Neural cell (in vitro differentiated cells): ENCODE results near the gene CKAP4. TPM values are rescaled to one million over a fixed set of nuclear protein-coding genes. Genes with fewer than 3 reads are reported as not detected.

Experiments used
- H2AFZ ChIP-seq: fragments of 200-600, 300-800 bp; sonication (generic), shearing (Covaris generic); 2 replicates; pipeline ENCODE4 v1.6.0; 2014; ENCODE audit warnings: low read depth, mild to moderate bottlenecking, antibody characterized with exemption, low read length, moderate library complexity
- H3F3A ChIP-seq: fragments of 200-600 bp; shearing (Covaris generic); 2 replicates; pipeline ENCODE4 v1.6.1; 2016; ENCODE audit warnings: mild to moderate bottlenecking, moderate library complexity, mixed read lengths, antibody characterized with exemption, low read length; ENCODE audit not compliant: insufficient read depth, poor library complexity, severe bottlenecking
- H3K27ac ChIP-seq: fragments of 200-600, 300-800 bp; sonication (generic), shearing (Covaris generic); 2 replicates; pipeline ENCODE4 v1.5.1; 2014; ENCODE audit warnings: mild to moderate bottlenecking, low read length, moderate library complexity
- H3K27me3 ChIP-seq: fragments of 300-800, 200-600 bp; sonication (generic), shearing (Covaris generic); 2 replicates; pipeline ENCODE4 v1.6.0; 2014; ENCODE audit warnings: mild to moderate bottlenecking, low read depth, low read length, moderate library complexity; ENCODE audit not compliant: insufficient read depth
- H3K36me3 ChIP-seq: fragments of 300-800, 200-600 bp; sonication (generic), shearing (Covaris generic); 2 replicates; pipeline ENCODE4 v1.5.1; 2014; ENCODE audit warnings: mild to moderate bottlenecking, antibody characterized with exemption, low read length, moderate library complexity; ENCODE audit not compliant: insufficient read depth
- H3K4me2 ChIP-seq: fragments of 300-800, 200-600 bp; sonication (generic), shearing (Covaris generic); 2 replicates; pipeline ENCODE4 v1.6.0; 2014; ENCODE audit warnings: mild to moderate bottlenecking, low read length
- H3K4me3 ChIP-seq: fragments of 300-800, 200-600 bp; sonication (generic), shearing (Covaris generic); 2 replicates; pipeline ENCODE4 v1.5.1; 2014; ENCODE audit warnings: mild to moderate bottlenecking, low read length, moderate library complexity
- H3K79me2 ChIP-seq: fragments of 200-600 bp; shearing (Covaris generic); replicated peaks from 2 replicates; pipeline ENCODE4 v1.6.0; 2014; ENCODE audit warnings: mild to moderate bottlenecking, low read length, moderate library complexity; ENCODE audit not compliant: insufficient read depth
- H3K9ac ChIP-seq: fragments of 300-800, 200-600 bp; sonication (generic), shearing (Covaris generic); 2 replicates; pipeline ENCODE4 v1.6.1; 2016; ENCODE audit warnings: mild to moderate bottlenecking, low read length, mixed read lengths
- H3K9me2 ChIP-seq: fragments of 200-600 bp; shearing (Covaris generic); 2 replicates; pipeline ENCODE4 v1.6.1; 2016; ENCODE audit warnings: mild to moderate bottlenecking, low read length, mixed read lengths; ENCODE audit not compliant: insufficient read depth
- H3K9me3 ChIP-seq: fragments of 200-600, 300-800 bp; sonication (generic), shearing (Covaris generic); 2 replicates; pipeline ENCODE4 v1.6.1; 2016; ENCODE audit warnings: mild to moderate bottlenecking, mixed run types, low read length, moderate library complexity, mixed read lengths
- H4K20me1 ChIP-seq: fragments of 200-600 bp; shearing (Covaris generic); 2 replicates; pipeline ENCODE4 v1.6.1; 2016; ENCODE audit warnings: mild to moderate bottlenecking, mixed run types; ENCODE audit not compliant: insufficient read depth
- EP300 ChIP-seq: fragments of 450-650 bp; conservative IDR thresholded peaks from 2 replicates; pipeline ENCODE4 v1.6.1; 2014; ENCODE audit warnings: antibody characterized with exemption, mild to moderate bottlenecking, moderate library complexity; ENCODE audit not compliant: poor library complexity, severe bottlenecking
- EZH2 ChIP-seq: fragments of 200-600, 300-800 bp; shearing (Covaris generic), sonication (generic); IDR thresholded peaks from 2 replicates; pipeline ENCODE4 v1.6.1; 2014; ENCODE audit warnings: antibody characterized with exemption, low read length, borderline replicate concordance, mild to moderate bottlenecking; ENCODE audit not compliant: insufficient read depth, poor library complexity, severe bottlenecking
- MXI1 ChIP-seq: fragments of 450-650 bp; conservative IDR thresholded peaks from 2 replicates; pipeline ENCODE4 v1.6.1; 2014; ENCODE audit warnings: antibody characterized with exemption, mild to moderate bottlenecking; ENCODE audit not compliant: poor library complexity, severe bottlenecking
- POLR2AphosphoS5 ChIP-seq: IDR thresholded peaks from 2 replicates; pipeline ENCODE4 v1.6.1; 2012
- RAD21 ChIP-seq: fragments of 450-650 bp; conservative IDR thresholded peaks from 2 replicates; pipeline ENCODE4 v1.6.1; 2014; ENCODE audit warnings: antibody characterized with exemption, mild to moderate bottlenecking, moderate library complexity
- SMC3 ChIP-seq: fragments of 450-650 bp; conservative IDR thresholded peaks from 2 replicates; pipeline ENCODE4 v1.6.1; 2014; ENCODE audit warnings: antibody characterized with exemption, mild to moderate bottlenecking, moderate library complexity; ENCODE audit not compliant: poor library complexity
- TAF1 ChIP-seq: IDR thresholded peaks from 2 replicates; pipeline ENCODE4 v1.6.1; 2012; ENCODE audit warnings: low read depth
- polyA plus RNA-seq: library from polyadenylated mRNA; depleted of rRNA; stranded (reverse); fragments of >200 nt; gene quantifications from 2 replicates; pipeline ENCODE4 v1.2.3, GENCODE V29; 2014
- TF ChIP-seq, protein P1 (sequence below): fragments of 450-650 bp; IDR thresholded peaks from 2 replicates; pipeline ENCODE4 v1.5.1; 2014; ENCODE audit warnings: antibody characterized with exemption, mild to moderate bottlenecking, moderate library complexity; ENCODE audit not compliant: poor library complexity, severe bottlenecking
- TF ChIP-seq, protein P2 (sequence below): IDR thresholded peaks from 2 replicates; pipeline ENCODE4 v1.6.1; 2012; ENCODE audit warnings: borderline replicate concordance

The CKAP4 gene
- polyA plus RNA-seq, 1 donor from 2014 or later, result 50.0 TPM

DNA sequence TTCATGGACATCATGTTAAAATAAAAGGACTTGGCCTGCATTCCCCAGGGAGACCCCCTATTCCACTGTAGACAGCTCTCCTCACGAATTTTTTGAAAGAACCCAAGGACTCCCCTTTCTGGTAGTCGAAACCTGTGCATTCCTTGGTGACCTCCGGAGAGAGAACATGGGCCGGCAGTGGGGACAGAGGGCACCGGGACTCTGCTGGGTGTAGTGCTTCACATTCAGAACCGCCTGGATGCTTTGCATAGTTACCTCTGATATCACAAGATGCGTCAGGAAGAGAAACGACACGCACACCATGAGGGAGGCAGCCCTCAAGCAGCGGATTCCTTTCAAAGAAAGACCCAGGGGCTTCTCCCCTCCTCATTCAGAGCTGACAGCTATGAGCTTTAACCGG, 9.7 kb downstream of the CKAP4 start:
- H3K27ac ChIP-seq, result no peak overlapping the region
- no peaks in the 10 kb centered on the region for H4K20me1 ChIP-seq
- no peak overlapping the region for H3K4me2 ChIP-seq
- H3K9me2 ChIP-seq, result no peaks in the 10 kb centered on the region
- H3K4me3 ChIP-seq, result no peak overlapping the region
- no peaks in the 10 kb centered on the region for H3K9me3 ChIP-seq
- TF ChIP-seq, protein P1, sequence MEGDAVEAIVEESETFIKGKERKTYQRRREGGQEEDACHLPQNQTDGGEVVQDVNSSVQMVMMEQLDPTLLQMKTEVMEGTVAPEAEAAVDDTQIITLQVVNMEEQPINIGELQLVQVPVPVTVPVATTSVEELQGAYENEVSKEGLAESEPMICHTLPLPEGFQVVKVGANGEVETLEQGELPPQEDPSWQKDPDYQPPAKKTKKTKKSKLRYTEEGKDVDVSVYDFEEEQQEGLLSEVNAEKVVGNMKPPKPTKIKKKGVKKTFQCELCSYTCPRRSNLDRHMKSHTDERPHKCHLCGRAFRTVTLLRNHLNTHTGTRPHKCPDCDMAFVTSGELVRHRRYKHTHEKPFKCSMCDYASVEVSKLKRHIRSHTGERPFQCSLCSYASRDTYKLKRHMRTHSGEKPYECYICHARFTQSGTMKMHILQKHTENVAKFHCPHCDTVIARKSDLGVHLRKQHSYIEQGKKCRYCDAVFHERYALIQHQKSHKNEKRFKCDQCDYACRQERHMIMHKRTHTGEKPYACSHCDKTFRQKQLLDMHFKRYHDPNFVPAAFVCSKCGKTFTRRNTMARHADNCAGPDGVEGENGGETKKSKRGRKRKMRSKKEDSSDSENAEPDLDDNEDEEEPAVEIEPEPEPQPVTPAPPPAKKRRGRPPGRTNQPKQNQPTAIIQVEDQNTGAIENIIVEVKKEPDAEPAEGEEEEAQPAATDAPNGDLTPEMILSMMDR, result no peak
- TF ChIP-seq SMC3, result no peak
- no peak overlapping the region for H3K9ac ChIP-seq
- H3K36me3 ChIP-seq, result no peaks in the 10 kb centered on the region
- no peaks in the 10 kb centered on the region for H3K27me3 ChIP-seq
- no peak overlapping the region for H2AFZ ChIP-seq
- H3F3A ChIP-seq, result no peaks in the 10 kb centered on the region
- H3K79me2 ChIP-seq, result peaks cover 4% of the 10 kb centered on the region

DNA sequence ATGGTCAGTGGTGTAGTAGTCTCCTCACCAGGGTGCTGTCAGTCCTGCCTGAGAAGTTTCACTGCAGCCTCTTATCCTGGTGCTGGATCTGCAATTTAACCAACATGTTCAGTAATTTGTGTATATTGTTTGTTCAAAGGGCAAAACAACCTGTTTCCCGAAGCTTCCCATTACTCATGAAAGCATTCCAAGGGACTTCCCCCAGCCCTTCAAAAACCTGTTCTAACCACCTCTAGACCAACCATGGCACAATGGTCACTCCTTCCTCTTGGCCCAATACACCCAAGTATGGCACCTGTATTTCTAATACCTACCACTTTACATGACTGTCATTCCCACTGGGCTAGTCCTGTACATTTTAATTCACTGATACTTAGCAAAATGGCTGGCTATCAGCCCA, 12.1 kb downstream of the CKAP4 start:
- TF ChIP-seq TAF1 (no peak), POLR2AphosphoS5 (no peak), MXI1 (no peak), RAD21 (no peak), EP300 (no peak), EZH2 (no peak), SMC3 (no peak)
- TF ChIP-seq, protein P1, result no peak
- TF ChIP-seq, protein P2, sequence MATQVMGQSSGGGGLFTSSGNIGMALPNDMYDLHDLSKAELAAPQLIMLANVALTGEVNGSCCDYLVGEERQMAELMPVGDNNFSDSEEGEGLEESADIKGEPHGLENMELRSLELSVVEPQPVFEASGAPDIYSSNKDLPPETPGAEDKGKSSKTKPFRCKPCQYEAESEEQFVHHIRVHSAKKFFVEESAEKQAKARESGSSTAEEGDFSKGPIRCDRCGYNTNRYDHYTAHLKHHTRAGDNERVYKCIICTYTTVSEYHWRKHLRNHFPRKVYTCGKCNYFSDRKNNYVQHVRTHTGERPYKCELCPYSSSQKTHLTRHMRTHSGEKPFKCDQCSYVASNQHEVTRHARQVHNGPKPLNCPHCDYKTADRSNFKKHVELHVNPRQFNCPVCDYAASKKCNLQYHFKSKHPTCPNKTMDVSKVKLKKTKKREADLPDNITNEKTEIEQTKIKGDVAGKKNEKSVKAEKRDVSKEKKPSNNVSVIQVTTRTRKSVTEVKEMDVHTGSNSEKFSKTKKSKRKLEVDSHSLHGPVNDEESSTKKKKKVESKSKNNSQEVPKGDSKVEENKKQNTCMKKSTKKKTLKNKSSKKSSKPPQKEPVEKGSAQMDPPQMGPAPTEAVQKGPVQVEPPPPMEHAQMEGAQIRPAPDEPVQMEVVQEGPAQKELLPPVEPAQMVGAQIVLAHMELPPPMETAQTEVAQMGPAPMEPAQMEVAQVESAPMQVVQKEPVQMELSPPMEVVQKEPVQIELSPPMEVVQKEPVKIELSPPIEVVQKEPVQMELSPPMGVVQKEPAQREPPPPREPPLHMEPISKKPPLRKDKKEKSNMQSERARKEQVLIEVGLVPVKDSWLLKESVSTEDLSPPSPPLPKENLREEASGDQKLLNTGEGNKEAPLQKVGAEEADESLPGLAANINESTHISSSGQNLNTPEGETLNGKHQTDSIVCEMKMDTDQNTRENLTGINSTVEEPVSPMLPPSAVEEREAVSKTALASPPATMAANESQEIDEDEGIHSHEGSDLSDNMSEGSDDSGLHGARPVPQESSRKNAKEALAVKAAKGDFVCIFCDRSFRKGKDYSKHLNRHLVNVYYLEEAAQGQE, result no peak
- H3K9me3 ChIP-seq, result no peaks in the 10 kb centered on the region
- no peaks in the 10 kb centered on the region for H3K9me2 ChIP-seq
- H4K20me1 ChIP-seq, result no peaks in the 10 kb centered on the region
- no peak overlapping the region for H3K4me2 ChIP-seq
- H3K36me3 ChIP-seq, result no peaks in the 10 kb centered on the region
- no peak overlapping the region for H3K4me3 ChIP-seq
- H3K27me3 ChIP-seq, result no peaks in the 10 kb centered on the region
- no peaks in the 10 kb centered on the region for H3K79me2 ChIP-seq
- no peak overlapping the region for H3K27ac ChIP-seq
- H3F3A ChIP-seq, result no peaks in the 10 kb centered on the region
- no peak overlapping the region for H2AFZ ChIP-seq
- no peak overlapping the region for H3K9ac ChIP-seq
